Measurements from ENCODE around the gene PM20D1.

The PM20D1 gene

GRCh38 chr1:205822397-205822796 lies 27.5 kb downstream of the PM20D1 start:
- TF ChIP-seq CTCF (IDR thresholded peaks at IDR 0.05; ENCODE audit: control insufficient read depth, insufficient read depth, low read depth, low read length, missing control alignments), result no peak
- no peak for DNase-seq (ENCODE audit: low read depth)
- no peak overlapping the region for H3K4me3 ChIP-seq (ENCODE audit: control insufficient read depth, low read depth, low read length)

GRCh38 chr1:205817988-205818387 lies 31.9 kb downstream of the PM20D1 start:
- no peak for DNase-seq (ENCODE audit: low read depth)
- no peak for TF ChIP-seq CTCF (IDR thresholded peaks at IDR 0.05; ENCODE audit: control insufficient read depth, insufficient read depth, low read depth, low read length, missing control alignments)
- no peak overlapping the region for H3K4me3 ChIP-seq (ENCODE audit: control insufficient read depth, low read depth, low read length)

GRCh38 chr1:205817364-205817763 lies 32.6 kb downstream of the PM20D1 start:
- no peak overlapping the region for H3K4me3 ChIP-seq (ENCODE audit: control insufficient read depth, low read depth, low read length)
- TF ChIP-seq CTCF (IDR thresholded peaks at IDR 0.05; ENCODE audit: control insufficient read depth, insufficient read depth, low read depth, low read length, missing control alignments), result no peak
- no peak for DNase-seq (ENCODE audit: low read depth)

- peak overlapping the region; percentile 94 for H3K4me3 ChIP-seq (ENCODE audit: control insufficient read depth, low read depth, low read length)
- TF ChIP-seq CTCF (IDR thresholded peaks at IDR 0.05; ENCODE audit: control insufficient read depth, insufficient read depth, low read depth, low read length, missing control alignments), result no peak
- DNase-seq (ENCODE audit: low read depth), result no peak
Measured at GRCh38 chr1:205813755-205814058, 36.2 kb downstream of the PM20D1 start.

GRCh38 chr1:205812878-205813754 lies 36.8 kb downstream of the PM20D1 start, which contains the start of gene SLC41A1:
Gene SLC41A1 (minus strand): TSS chr1:205813198. CDS start chr1:205810441, 2,757 bp downstream.
- no peak for TF ChIP-seq CTCF (IDR thresholded peaks at IDR 0.05; ENCODE audit: control insufficient read depth, insufficient read depth, low read depth, low read length, missing control alignments)
- peak; percentile 62 for DNase-seq (ENCODE audit: low read depth)
- H3K4me3 ChIP-seq (ENCODE audit: control insufficient read depth, low read depth, low read length), result peak within 1 kb of the TSS; percentile 94

- TF ChIP-seq CTCF (IDR thresholded peaks at IDR 0.05; ENCODE audit: control insufficient read depth, insufficient read depth, low read depth, low read length, missing control alignments), result no peak
- H3K4me3 ChIP-seq (ENCODE audit: control insufficient read depth, low read depth, low read length), result peak overlapping the region; percentile 94
- DNase-seq (ENCODE audit: low read depth), result no peak
Measured at GRCh38 chr1:205812271-205812877, 37.6 kb downstream of the PM20D1 start.
